Mesothelial cell of epicardium (in vitro differentiated cells): ENCODE results near the gene ANKRD50. TPM values are rescaled to one million over a fixed set of nuclear protein-coding genes. Genes with fewer than 3 reads are reported as not detected.

ENCODE experiments used
- DNase-seq, 2 experiments: peaks; one replicate each; pipeline ENCODE4 v3.0.0; 2021; ENCODE audit warnings: low spot score in 2 of 2; ENCODE audit not compliant: unreplicated experiment in 2 of 2
- H3K27ac Mint-ChIP-seq: 2 replicates; pipeline ENCODE4 v1.8.0; 2021; ENCODE audit warnings: mixed read lengths
- H3K27me3 Mint-ChIP-seq: 2 replicates; pipeline ENCODE4 v1.8.0; 2021; ENCODE audit warnings: low read depth, mixed read lengths
- H3K36me3 Mint-ChIP-seq: 2 replicates; pipeline ENCODE4 v1.8.0; 2021; ENCODE audit warnings: mixed read lengths
- H3K4me1 Mint-ChIP-seq: 2 replicates; pipeline ENCODE4 v1.8.0; 2021; ENCODE audit warnings: mixed read lengths
- H3K4me3 Mint-ChIP-seq: 2 replicates; pipeline ENCODE4 v1.8.0; 2021; ENCODE audit warnings: mild to moderate bottlenecking, moderate library complexity, mixed read lengths
- H3K9me3 Mint-ChIP-seq: 2 replicates; pipeline ENCODE4 v1.8.0; 2021; ENCODE audit warnings: mixed read lengths
- total RNA-seq: library from RNA; stranded (reverse); gene quantifications from 3 replicates; pipeline ENCODE4 v1.2.1, GENCODE V29; 2021
- TF ChIP-seq, protein P1 (sequence below): fragments of 200-600 bp; sonication (generic); IDR thresholded peaks from one replicate; pipeline ENCODE4 v1.5.0; 2021; ENCODE audit warnings: antibody characterized with exemption; ENCODE audit not compliant: unreplicated experiment

Gene ANKRD50
- total RNA-seq, 1 donor from 2014 or later: 73.1 TPM

DNA sequence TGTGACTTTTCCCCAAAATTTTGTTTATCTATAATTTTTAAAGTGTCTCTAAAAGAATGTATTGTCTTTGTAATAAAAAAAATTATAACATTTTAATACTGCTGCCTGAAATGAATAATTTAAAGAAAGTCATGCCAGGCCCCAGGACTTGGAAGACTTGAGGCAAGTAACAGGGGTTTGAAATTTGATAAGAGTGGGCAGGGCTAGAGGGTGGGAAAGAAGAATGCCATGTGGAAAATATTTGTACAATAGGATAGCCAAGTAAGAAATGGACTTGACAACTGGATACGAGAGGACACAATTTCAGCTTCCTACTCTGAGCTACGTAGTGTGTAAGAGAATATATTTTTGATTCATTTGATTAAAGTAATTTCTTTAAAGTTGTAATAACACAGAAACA lies 36.9 kb upstream of the ANKRD50 start:
- no peaks in the 10 kb centered on the region for H3K36me3 Mint-ChIP-seq
- H3K27ac Mint-ChIP-seq: no peak overlapping the region
- no peaks in the 10 kb centered on the region for H3K9me3 Mint-ChIP-seq
- no peaks in the 10 kb centered on the region for H3K27me3 Mint-ChIP-seq
- TF ChIP-seq, protein P1, sequence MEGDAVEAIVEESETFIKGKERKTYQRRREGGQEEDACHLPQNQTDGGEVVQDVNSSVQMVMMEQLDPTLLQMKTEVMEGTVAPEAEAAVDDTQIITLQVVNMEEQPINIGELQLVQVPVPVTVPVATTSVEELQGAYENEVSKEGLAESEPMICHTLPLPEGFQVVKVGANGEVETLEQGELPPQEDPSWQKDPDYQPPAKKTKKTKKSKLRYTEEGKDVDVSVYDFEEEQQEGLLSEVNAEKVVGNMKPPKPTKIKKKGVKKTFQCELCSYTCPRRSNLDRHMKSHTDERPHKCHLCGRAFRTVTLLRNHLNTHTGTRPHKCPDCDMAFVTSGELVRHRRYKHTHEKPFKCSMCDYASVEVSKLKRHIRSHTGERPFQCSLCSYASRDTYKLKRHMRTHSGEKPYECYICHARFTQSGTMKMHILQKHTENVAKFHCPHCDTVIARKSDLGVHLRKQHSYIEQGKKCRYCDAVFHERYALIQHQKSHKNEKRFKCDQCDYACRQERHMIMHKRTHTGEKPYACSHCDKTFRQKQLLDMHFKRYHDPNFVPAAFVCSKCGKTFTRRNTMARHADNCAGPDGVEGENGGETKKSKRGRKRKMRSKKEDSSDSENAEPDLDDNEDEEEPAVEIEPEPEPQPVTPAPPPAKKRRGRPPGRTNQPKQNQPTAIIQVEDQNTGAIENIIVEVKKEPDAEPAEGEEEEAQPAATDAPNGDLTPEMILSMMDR: no peak
- no peak overlapping the region for H3K4me3 Mint-ChIP-seq
- peaks cover 40% of the 10 kb centered on the region for H3K4me1 Mint-ChIP-seq
- no peak for DNase-seq

DNA sequence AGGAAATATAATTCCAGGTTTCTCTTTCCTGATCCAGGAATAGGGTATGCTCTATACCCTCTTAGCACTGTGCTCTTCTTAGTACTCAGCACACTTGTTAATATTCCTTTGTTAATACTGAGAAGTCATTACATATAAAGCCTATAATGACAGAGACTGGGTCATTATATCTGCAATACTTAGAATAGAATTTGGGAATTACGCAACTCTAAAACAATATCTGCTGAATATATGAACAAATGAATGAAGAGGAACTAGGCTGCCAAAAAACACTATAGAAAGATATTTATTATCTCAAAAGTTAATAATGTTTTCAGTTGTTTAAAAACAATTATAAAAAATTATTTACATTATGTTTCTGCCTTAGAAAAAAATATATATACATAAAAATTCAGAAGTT lies 36.4 kb upstream of the ANKRD50 start:
- H3K4me1 Mint-ChIP-seq: peaks cover 42% of the 10 kb centered on the region
- H3K27me3 Mint-ChIP-seq: no peaks in the 10 kb centered on the region
- no peak overlapping the region for H3K4me3 Mint-ChIP-seq
- H3K9me3 Mint-ChIP-seq: no peaks in the 10 kb centered on the region
- TF ChIP-seq, protein P1: no peak
- DNase-seq: no peak
- no peak overlapping the region for H3K27ac Mint-ChIP-seq
- H3K36me3 Mint-ChIP-seq: no peaks in the 10 kb centered on the region

DNA sequence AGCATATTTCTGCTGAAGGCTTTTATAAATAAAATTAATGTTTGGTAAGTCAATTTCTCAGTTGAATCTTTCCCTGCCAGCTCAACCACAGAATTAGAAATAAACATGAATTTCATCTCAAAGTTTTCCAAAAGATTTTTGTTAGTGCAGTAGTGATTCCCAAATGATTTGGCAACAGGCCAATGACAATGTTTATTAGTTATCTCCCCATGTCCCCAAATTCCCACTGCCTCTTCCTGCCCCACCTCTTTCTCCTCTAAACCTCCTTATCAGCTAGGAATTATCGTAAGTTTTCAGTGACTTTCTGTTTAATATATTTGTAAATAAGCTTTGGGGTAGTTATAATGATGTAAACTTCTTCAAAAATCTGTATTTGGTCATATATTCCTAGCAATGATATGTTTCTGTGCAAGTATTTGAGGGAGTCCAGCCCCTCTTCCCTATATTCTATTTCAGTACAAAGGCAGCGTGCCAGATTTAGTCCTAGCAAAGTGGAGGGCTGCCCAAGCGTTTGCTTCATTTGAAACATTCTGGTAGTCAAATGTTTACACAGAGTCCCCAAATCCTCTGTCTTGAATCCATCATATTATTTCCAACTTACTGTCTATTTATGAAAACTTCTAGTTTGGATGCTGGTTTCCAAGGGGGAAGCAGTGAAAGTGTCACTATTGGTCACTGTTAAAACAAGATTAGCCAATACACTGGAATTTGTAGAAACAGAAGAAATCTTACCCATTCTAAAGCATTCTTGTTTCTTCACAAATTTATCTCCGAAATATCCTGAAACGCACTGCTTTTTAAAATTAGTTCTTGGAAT lies 33.7 kb upstream of the ANKRD50 start:
- Mint-ChIP-seq H3K4me3 (no peak overlapping the region), H3K27me3 (no peaks in the 10 kb centered on the region), H3K9me3 (no peaks in the 10 kb centered on the region), H3K36me3 (no peaks in the 10 kb centered on the region), H3K4me1 (peaks cover 54% of the 10 kb centered on the region), H3K27ac (peak overlapping the region; percentile 80)
- DNase-seq: no peak
- TF ChIP-seq, protein P1: no peak

DNA sequence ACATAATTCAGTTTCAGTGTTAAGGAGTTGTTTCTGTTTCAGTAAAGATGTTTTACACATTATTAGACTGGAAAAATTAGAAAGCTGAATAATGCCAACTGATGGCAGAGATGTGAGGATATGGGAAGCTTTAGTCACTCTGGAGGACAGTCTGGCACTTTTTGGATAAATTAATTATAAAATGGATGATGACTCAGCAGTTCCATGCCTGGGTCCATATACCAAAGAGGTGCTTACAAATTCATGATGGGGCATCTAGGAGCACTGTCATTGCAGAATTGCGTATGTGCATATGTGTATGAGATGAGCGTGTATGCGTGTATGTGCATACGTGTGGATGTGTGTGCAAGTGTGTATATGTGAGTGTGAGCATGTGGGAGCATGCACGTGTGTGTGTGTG lies 31.2 kb upstream of the ANKRD50 start:
- H3K27ac Mint-ChIP-seq: no peak overlapping the region
- no peaks in the 10 kb centered on the region for H3K27me3 Mint-ChIP-seq
- TF ChIP-seq, protein P1: no peak
- H3K4me1 Mint-ChIP-seq: peaks cover 62% of the 10 kb centered on the region
- H3K4me3 Mint-ChIP-seq: no peak overlapping the region
- no peaks in the 10 kb centered on the region for H3K36me3 Mint-ChIP-seq
- H3K9me3 Mint-ChIP-seq: no peaks in the 10 kb centered on the region
- DNase-seq: no peak

DNA sequence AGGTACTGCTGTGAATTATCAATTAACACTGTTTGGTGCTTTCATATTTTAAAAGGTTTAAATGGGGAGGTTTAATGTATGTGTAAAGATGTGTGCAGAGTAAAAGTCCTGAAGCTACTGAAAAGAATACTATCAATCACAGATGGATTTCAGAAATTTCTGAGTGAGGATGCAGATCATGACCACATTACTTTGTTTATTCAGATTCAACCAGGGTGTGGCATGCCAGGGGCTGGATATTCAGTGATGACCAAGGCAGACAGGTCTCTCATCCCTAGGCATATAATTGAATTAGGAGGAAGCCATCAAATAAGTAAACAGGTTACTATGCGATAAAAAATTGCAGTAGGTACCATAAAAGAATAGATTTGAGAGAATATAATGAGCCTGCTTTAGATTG lies 28.0 kb upstream of the ANKRD50 start:
- no peaks in the 10 kb centered on the region for H3K9me3 Mint-ChIP-seq
- H3K27me3 Mint-ChIP-seq: no peaks in the 10 kb centered on the region
- no peak for DNase-seq
- no peak overlapping the region for H3K4me3 Mint-ChIP-seq
- peaks cover 35% of the 10 kb centered on the region for H3K4me1 Mint-ChIP-seq
- TF ChIP-seq, protein P1: no peak
- peak overlapping the region; percentile 63 for H3K27ac Mint-ChIP-seq
- H3K36me3 Mint-ChIP-seq: no peaks in the 10 kb centered on the region
